Measurements from ENCODE around the gene P2RY8.

P2RY8 gene

GRCh38 chrX:1422135-1422465 is 114.9 kb downstream of the P2RY8 start:
- ChIA-PET POLR2A (no interaction called here), CTCF (no interaction called here)
- TF ChIP-seq SUZ12 (IDR thresholded peaks at IDR 0.05) (no peak), FOXK2 (IDR thresholded peaks at IDR 0.05) (no peak), TARDBP (IDR thresholded peaks at IDR 0.05) (no peak), HDGF (IDR thresholded peaks at IDR 0.05; ENCODE audit: borderline replicate concordance) (no peak), SP1 (IDR thresholded peaks at IDR 0.05) (no peak)
- no peak for DNase-seq (ENCODE audit: extremely low spot score)

GRCh38 chrX:1421433-1422134 is 115.4 kb downstream of the P2RY8 start:
- ChIA-PET POLR2A (no interaction called here), CTCF (no interaction called here)
- TF ChIP-seq FOXK2 (IDR thresholded peaks at IDR 0.05) (no peak), L3MBTL2 (conservative IDR thresholded peaks at IDR 0.05) (no peak), NFRKB (IDR thresholded peaks at IDR 0.05) (no peak), SUZ12 (IDR thresholded peaks at IDR 0.05) (no peak), PKNOX1 (IDR thresholded peaks at IDR 0.05) (no peak), FOXM1 (IDR thresholded peaks at IDR 0.05; ENCODE audit: borderline replicate concordance) (no peak), LEF1 (IDR thresholded peaks at IDR 0.05; ENCODE audit: borderline replicate concordance) (no peak), ELF4 (IDR thresholded peaks at IDR 0.05) (no peak)
- no peak for DNase-seq (ENCODE audit: extremely low spot score)

- ChIA-PET CTCF (no interaction called here), POLR2A (no interaction called here)
- no peak for DNase-seq (ENCODE audit: extremely low spot score)
- TF ChIP-seq CTBP1 (IDR thresholded peaks at IDR 0.05; ENCODE audit: borderline replicate concordance) (no peak), FOXK2 (IDR thresholded peaks at IDR 0.05) (no peak), NFRKB (IDR thresholded peaks at IDR 0.05) (no peak), PKNOX1 (IDR thresholded peaks at IDR 0.05) (no peak), BHLHE40 (IDR thresholded peaks at IDR 0.05; ENCODE audit: borderline replicate concordance) (no peak), ZNF384 (IDR thresholded peaks at IDR 0.05) (no peak), FOXA1 (IDR thresholded peaks at IDR 0.05) (no peak), ARNT (IDR thresholded peaks at IDR 0.05) (no peak), ELF4 (IDR thresholded peaks at IDR 0.05) (no peak), SUZ12 (IDR thresholded peaks at IDR 0.05) (no peak), TARDBP (IDR thresholded peaks at IDR 0.05) (no peak), L3MBTL2 (conservative IDR thresholded peaks at IDR 0.05) (no peak), HDGF (IDR thresholded peaks at IDR 0.05; ENCODE audit: borderline replicate concordance) (no peak), FOXM1 (IDR thresholded peaks at IDR 0.05; ENCODE audit: borderline replicate concordance) (no peak)
Observed at GRCh38 chrX:1420371-1420770, 116.6 kb downstream of the P2RY8 start.

GRCh38 chrX:1419545-1420355 is 117.2 kb downstream of the P2RY8 start:
- ChIA-PET POLR2A (no interaction called here), CTCF (no interaction called here)
- TF ChIP-seq SUZ12 (IDR thresholded peaks at IDR 0.05) = no peak
- no peak for TF ChIP-seq L3MBTL2 (conservative IDR thresholded peaks at IDR 0.05)
- TF ChIP-seq ELF4 (IDR thresholded peaks at IDR 0.05) = no peak
- no peak for TF ChIP-seq NFRKB (IDR thresholded peaks at IDR 0.05)
- TF ChIP-seq CTBP1 (IDR thresholded peaks at IDR 0.05; ENCODE audit: borderline replicate concordance) = no peak
- TF ChIP-seq BHLHE40 (IDR thresholded peaks at IDR 0.05; ENCODE audit: borderline replicate concordance) = no peak
- no peak for TF ChIP-seq PKNOX1 (IDR thresholded peaks at IDR 0.05)
- TF ChIP-seq SP1 (IDR thresholded peaks at IDR 0.05) = no peak
- TF ChIP-seq TARDBP (IDR thresholded peaks at IDR 0.05) = no peak
- TF ChIP-seq FOXK2 (IDR thresholded peaks at IDR 0.05) = no peak
- no peak for TF ChIP-seq FOXM1 (IDR thresholded peaks at IDR 0.05; ENCODE audit: borderline replicate concordance)
- TF ChIP-seq HDGF (IDR thresholded peaks at IDR 0.05; ENCODE audit: borderline replicate concordance) = no peak
- TF ChIP-seq LEF1 (IDR thresholded peaks at IDR 0.05; ENCODE audit: borderline replicate concordance) = no peak
- no peak for TF ChIP-seq ARNT (IDR thresholded peaks at IDR 0.05)
- TF ChIP-seq FOXA1 (IDR thresholded peaks at IDR 0.05) = no peak
- no peak for TF ChIP-seq ZNF384 (IDR thresholded peaks at IDR 0.05)
- DNase-seq (ENCODE audit: extremely low spot score) = no peak

GRCh38 chrX:1418901-1419544 is 118.0 kb downstream of the P2RY8 start:
- DNase-seq (ENCODE audit: extremely low spot score) = no peak
- ChIA-PET POLR2A (no interaction called here), CTCF (no interaction called here)
- TF ChIP-seq PKNOX1 (IDR thresholded peaks at IDR 0.05) (no peak), FOXA1 (IDR thresholded peaks at IDR 0.05) (no peak), FOXK2 (IDR thresholded peaks at IDR 0.05) (no peak), ARNT (IDR thresholded peaks at IDR 0.05) (no peak), SP1 (IDR thresholded peaks at IDR 0.05) (no peak), BHLHE40 (IDR thresholded peaks at IDR 0.05; ENCODE audit: borderline replicate concordance) (no peak), TARDBP (IDR thresholded peaks at IDR 0.05) (no peak), LEF1 (IDR thresholded peaks at IDR 0.05; ENCODE audit: borderline replicate concordance) (no peak), ZNF384 (IDR thresholded peaks at IDR 0.05) (no peak), HDGF (IDR thresholded peaks at IDR 0.05; ENCODE audit: borderline replicate concordance) (no peak), L3MBTL2 (conservative IDR thresholded peaks at IDR 0.05) (no peak), FOXM1 (IDR thresholded peaks at IDR 0.05; ENCODE audit: borderline replicate concordance) (no peak), NFRKB (IDR thresholded peaks at IDR 0.05) (no peak), ELF4 (IDR thresholded peaks at IDR 0.05) (no peak), SUZ12 (IDR thresholded peaks at IDR 0.05) (no peak), CTBP1 (IDR thresholded peaks at IDR 0.05; ENCODE audit: borderline replicate concordance) (no peak)
